NOMO-1 treated with dmso at 0.1 percent for 144 hours (cell line): ENCODE results near the gene RNASE4.
"Not testable (repeated sequence)": the region's sequence is repeated elsewhere in the genome, so short reads cannot be mapped to it uniquely, and the experiment has no call there.

Experiments used
- DNase-seq: peaks from one replicate; lab custom pipeline; 2025; ENCODE audit not compliant: unreplicated experiment; lab: John Stamatoyannopoulos, UW

The RNASE4 gene

DNA sequence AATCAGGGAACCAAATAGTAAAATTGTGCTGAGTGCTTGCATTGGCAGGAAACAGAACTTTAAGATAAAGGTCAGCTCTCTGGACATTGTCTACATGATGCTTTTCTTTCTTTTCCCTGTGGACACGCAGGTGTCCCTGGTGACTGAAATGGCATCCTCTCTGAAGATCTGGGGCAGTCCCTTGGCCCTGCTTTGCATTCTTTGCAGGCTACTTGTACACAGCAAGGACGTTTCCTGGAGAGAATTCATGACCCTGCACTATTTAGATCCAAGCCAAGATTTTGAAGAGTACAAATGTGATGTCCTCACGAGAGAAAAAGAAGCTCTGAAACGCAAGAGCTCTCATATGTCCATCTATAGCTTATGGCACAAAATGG is 50.1 kb downstream of the RNASE4 start:
- DNase-seq, result no peak

DNA sequence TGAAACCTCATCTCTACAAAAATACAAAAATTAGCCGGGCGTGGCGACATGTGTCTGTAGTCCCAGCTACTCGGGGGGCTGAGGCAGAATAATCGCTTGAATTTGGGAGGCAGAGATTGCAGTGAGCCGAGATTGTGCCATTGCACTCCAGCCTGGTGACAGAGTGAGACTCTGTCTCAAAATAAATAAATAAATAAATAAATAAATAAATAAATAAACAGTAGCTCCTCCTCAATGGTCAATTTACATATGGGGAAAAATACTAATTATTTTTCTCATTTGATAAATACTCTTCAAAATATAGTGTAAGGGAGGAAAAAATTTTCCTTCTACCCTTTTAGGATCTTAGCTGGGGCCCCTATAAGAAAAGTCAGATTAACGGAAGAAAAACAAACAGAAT is 53.9 kb downstream of the RNASE4 start:
- not testable (repeated sequence) for DNase-seq

DNA sequence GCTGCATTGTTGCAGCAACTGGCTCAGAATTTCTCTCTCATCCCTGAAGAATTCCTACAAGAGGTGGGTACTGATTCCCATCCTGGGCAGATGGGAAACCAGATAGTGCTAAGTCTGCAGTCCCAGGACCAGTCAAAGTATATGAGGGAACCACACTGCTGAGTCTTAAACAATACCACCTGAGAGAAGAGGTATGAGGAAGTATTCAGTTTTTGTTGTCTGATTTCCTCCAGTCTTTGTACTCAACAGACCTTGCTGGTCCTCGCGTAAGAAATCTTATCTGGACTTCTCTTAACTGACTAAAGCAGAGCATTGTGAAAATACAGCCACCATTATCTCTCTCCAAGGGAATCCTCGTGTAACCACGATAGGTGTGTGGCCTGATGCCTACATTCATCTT is 57.8 kb downstream of the RNASE4 start:
- no peak for DNase-seq

GRCh38 chr14:20743556-20743955 is 59.2 kb downstream of the RNASE4 start:
- no peak for DNase-seq

- no peak for DNase-seq
Measured at GRCh38 chr14:20745571-20746358, 61.4 kb downstream of the RNASE4 start, which contains the start of gene EDDM3A. Gene EDDM3A (plus strand): TSS chr14:20745887. CDS start chr14:20747581, 1,694 bp downstream.

DNA sequence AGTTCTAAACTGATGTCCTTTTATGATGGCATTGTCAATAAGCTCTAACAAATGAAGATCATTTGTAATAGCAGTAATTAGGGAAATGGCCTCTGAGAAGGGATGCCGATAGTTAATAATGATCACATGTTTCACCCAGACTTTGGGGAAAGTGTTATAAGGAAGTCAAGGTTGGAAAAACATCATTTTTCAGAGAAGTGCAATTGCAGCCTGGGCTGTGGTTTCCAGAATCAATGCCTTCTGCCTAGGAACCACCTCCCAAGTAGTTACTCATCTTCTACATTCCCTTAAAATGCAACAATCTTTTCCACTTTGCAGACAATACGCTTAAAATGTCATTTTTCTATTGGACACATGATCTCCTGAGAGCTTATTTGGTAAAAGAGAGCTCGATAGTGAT is 62.2 kb downstream of the RNASE4 start:
- DNase-seq, result no peak

DNA sequence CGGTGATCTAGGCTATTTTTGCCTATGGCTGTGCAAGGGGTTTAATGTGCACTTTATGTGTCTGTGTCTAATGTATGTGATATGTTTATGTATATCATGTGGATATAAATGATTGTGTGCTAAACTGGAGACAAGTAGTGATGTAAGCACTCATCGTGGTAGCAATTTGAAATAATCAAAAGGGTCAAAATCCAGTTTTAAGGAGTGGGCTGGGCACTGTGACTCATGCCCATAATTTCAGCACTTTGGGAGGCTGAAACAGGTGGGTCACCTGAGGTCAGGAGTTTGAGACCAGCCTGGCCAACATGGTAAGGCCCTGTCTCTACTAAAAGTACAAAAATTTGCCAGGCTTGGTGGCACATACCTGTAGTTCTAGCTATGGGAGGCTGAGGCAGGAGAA is 64.1 kb downstream of the RNASE4 start:
- no peak for DNase-seq

- DNase-seq, result no peak
Measured at GRCh38 chr14:20750194-20750593, 65.8 kb downstream of the RNASE4 start.
